ENCODE measurements around the gene C17orf50. TPM values are rescaled to one million over a fixed set of nuclear protein-coding genes. Genes with fewer than 3 reads are reported as not detected.

Gene C17orf50
- total and polyA plus RNA-seq, 2 donors from 2014 or later = 0.41 TPM; not detected in 1

DNA sequence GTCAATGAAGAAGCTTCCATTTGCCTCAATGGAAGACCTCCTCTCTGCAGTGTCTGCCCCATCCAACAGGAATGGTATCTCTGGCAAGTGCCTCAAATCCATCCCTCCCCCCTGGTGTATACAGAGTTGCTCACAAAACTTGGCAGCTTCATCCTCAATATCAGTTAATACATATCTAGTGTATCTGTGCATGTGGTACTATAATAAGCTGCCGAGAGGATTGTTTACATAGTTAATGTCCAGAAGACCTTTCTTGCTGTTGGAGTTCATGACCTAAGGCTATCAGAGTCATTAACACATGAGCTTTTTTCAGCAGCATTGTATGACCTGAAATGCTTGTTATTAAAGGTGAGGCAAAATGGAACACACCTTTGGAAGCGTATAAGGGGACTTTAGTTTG is 43.2 kb upstream of the C17orf50 start:
- Histone ChIP-seq H3K4me3 (ENCODE audit: low read length in 3 of 3) (no peak overlapping the region), H3K36me3 (ENCODE audit: control insufficient read depth in 2 of 3, insufficient read depth in 3 of 3, low read length in 3 of 3) (peaks cover 0 to 11% (median 8%) of the 10 kb centered on the region in 3 donors), H3K27ac (ENCODE audit: low read depth in 2 of 2, low read length in 2 of 2) (peak overlapping the region in 1 of 2 donors; percentile 5), H3K4me1 (ENCODE audit: control insufficient read depth in 2 of 3, insufficient read depth in 2 of 3, low read depth in 1 of 3, low read length in 3 of 3) (peaks cover 0 to 19% (median 16%) of the 10 kb centered on the region in 3 donors), H3K27me3 (ENCODE audit: control insufficient read depth, insufficient read depth, low read length) (no peaks in the 10 kb centered on the region), H3K9me3 (ENCODE audit: control insufficient read depth in 2 of 3, insufficient read depth in 1 of 3, low read length in 3 of 3) (no peaks in the 10 kb centered on the region), H3K9ac (ENCODE audit: low read length in 3 of 3) (no peak overlapping the region)
- DNase-seq = no peak
- no peak for FAIRE-seq
- TF ChIP-seq, protein P1, sequence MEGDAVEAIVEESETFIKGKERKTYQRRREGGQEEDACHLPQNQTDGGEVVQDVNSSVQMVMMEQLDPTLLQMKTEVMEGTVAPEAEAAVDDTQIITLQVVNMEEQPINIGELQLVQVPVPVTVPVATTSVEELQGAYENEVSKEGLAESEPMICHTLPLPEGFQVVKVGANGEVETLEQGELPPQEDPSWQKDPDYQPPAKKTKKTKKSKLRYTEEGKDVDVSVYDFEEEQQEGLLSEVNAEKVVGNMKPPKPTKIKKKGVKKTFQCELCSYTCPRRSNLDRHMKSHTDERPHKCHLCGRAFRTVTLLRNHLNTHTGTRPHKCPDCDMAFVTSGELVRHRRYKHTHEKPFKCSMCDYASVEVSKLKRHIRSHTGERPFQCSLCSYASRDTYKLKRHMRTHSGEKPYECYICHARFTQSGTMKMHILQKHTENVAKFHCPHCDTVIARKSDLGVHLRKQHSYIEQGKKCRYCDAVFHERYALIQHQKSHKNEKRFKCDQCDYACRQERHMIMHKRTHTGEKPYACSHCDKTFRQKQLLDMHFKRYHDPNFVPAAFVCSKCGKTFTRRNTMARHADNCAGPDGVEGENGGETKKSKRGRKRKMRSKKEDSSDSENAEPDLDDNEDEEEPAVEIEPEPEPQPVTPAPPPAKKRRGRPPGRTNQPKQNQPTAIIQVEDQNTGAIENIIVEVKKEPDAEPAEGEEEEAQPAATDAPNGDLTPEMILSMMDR (IDR thresholded peaks at IDR 0.05; ENCODE audit: borderline replicate concordance, extremely low read depth, insufficient read depth) = no peak
- intact Hi-C loops (cut with DNase I) = no loop called here

DNA sequence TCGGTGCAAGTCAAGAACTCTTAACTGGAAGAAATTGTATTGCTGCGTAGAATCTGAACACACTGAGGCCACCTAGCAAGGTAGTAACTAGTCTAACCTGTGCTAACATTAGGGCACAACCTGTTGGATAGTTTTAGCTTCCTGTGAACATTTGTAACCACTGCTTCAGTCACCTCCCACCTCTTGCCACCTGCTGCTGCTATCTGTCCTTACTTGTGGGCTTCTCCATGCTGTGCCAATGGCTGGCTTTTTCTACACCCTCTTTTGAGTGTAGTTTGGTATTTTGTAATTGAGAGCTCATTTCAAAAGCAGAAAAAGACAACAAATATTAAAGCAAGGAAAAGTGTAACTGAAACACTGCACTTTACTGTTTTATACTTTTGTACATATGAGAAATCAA is 37.0 kb upstream of the C17orf50 start:
- intact Hi-C loops (cut with DNase I) = no loop called here
- TF ChIP-seq, protein P1 (IDR thresholded peaks at IDR 0.05; ENCODE audit: borderline replicate concordance, extremely low read depth, insufficient read depth) = no peak
- Histone ChIP-seq H3K4me3 (ENCODE audit: low read length in 3 of 3) (no peak overlapping the region), H3K9me3 (ENCODE audit: control insufficient read depth in 2 of 3, insufficient read depth in 1 of 3, low read length in 3 of 3) (no peaks in the 10 kb centered on the region), H3K27ac (ENCODE audit: low read depth in 2 of 2, low read length in 2 of 2) (no peak overlapping the region), H3K4me1 (ENCODE audit: control insufficient read depth in 2 of 3, insufficient read depth in 2 of 3, low read depth in 1 of 3, low read length in 3 of 3) (peaks cover 4 to 8% (median 4%) of the 10 kb centered on the region in 3 donors), H3K9ac (ENCODE audit: low read length in 3 of 3) (no peak overlapping the region), H3K36me3 (ENCODE audit: control insufficient read depth in 2 of 3, insufficient read depth in 3 of 3, low read length in 3 of 3) (peaks cover 6 to 26% (median 21%) of the 10 kb centered on the region in 3 donors), H3K27me3 (ENCODE audit: control insufficient read depth, insufficient read depth, low read length) (no peaks in the 10 kb centered on the region)
- DNase-seq (no peak), FAIRE-seq (no peak)

DNA sequence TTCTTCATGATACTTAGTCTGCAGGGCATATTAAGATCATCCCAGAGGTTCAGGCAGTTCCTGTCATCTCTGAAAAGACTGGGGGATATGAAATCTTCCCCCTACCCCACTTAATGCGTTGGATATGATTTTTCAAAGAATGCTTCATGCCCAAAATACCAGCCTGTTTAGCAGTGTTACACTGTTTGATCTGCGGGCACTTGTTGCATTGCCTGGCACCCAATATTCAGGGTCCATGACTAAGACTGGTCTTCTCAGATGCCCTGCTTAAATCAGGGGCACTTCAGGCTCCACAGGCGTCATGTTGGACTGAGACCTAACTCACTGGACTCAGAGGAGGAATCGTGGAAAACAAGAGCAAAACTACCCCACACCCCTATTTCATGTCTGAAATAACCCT is 35.6 kb upstream of the C17orf50 start:
- no peak overlapping the region for H3K9ac ChIP-seq (ENCODE audit: low read length in 3 of 3)
- H3K4me1 ChIP-seq (ENCODE audit: control insufficient read depth in 2 of 3, insufficient read depth in 2 of 3, low read depth in 1 of 3, low read length in 3 of 3) = peaks cover 4 to 8% (median 4%) of the 10 kb centered on the region in 3 donors
- DNase-seq (no peak), FAIRE-seq (no peak)
- H3K27me3 ChIP-seq (ENCODE audit: control insufficient read depth, insufficient read depth, low read length) = no peaks in the 10 kb centered on the region
- H3K36me3 ChIP-seq (ENCODE audit: control insufficient read depth in 2 of 3, insufficient read depth in 3 of 3, low read length in 3 of 3) = peaks cover 6 to 26% (median 19%) of the 10 kb centered on the region in 3 donors
- H3K27ac ChIP-seq (ENCODE audit: low read depth in 2 of 2, low read length in 2 of 2) = no peak overlapping the region
- intact Hi-C loops (cut with DNase I) = no loop called here
- TF ChIP-seq, protein P1 (IDR thresholded peaks at IDR 0.05; ENCODE audit: borderline replicate concordance, extremely low read depth, insufficient read depth) = no peak
- H3K4me3 ChIP-seq (ENCODE audit: low read length in 3 of 3) = no peak overlapping the region
- no peaks in the 10 kb centered on the region for H3K9me3 ChIP-seq (ENCODE audit: control insufficient read depth in 2 of 3, insufficient read depth in 1 of 3, low read length in 3 of 3)

GRCh38 chr17:35725802-35726126 is 34.9 kb upstream of the C17orf50 start:
- peaks cover 4 to 8% (median 6%) of the 10 kb centered on the region in 3 donors for H3K4me1 ChIP-seq (ENCODE audit: control insufficient read depth in 2 of 3, insufficient read depth in 2 of 3, low read depth in 1 of 3, low read length in 3 of 3)
- no peak overlapping the region for H3K27ac ChIP-seq (ENCODE audit: low read depth in 2 of 2, low read length in 2 of 2)
- FAIRE-seq = no peak
- no peaks in the 10 kb centered on the region for H3K9me3 ChIP-seq (ENCODE audit: control insufficient read depth in 2 of 3, insufficient read depth in 1 of 3, low read length in 3 of 3)
- TF ChIP-seq, protein P1 (IDR thresholded peaks at IDR 0.05; ENCODE audit: borderline replicate concordance, extremely low read depth, insufficient read depth) = no peak
- DNase-seq = no peak
- no peaks in the 10 kb centered on the region for H3K27me3 ChIP-seq (ENCODE audit: control insufficient read depth, insufficient read depth, low read length)
- H3K9ac ChIP-seq (ENCODE audit: low read length in 3 of 3) = no peak overlapping the region
- peaks cover 6 to 26% (median 19%) of the 10 kb centered on the region in 3 donors for H3K36me3 ChIP-seq (ENCODE audit: control insufficient read depth in 2 of 3, insufficient read depth in 3 of 3, low read length in 3 of 3)
- H3K4me3 ChIP-seq (ENCODE audit: low read length in 3 of 3) = no peak overlapping the region
- intact Hi-C loops (cut with DNase I) = no loop called here
